H1 (cell line): Measurements from ENCODE around the gene B3GLCT. TPM values are rescaled to one million over a fixed set of nuclear protein-coding genes. Genes with fewer than 3 reads are reported as not detected.
A peak's percentile ranks its signal among the peaks of the same experiment; 100 is the strongest.

Source experiments
- CTCF ChIA-PET: fragments of 300-600 bp; sonication (Branson Sonifier 250); formaldehyde crosslinking; loops from one replicate; lab custom pipeline; 2021; ENCODE audit not compliant: partially characterized antibody; lab: Charles Lee
- POLR2A ChIA-PET: fragments of 300-600 bp; sonication (Branson Sonifier 250); formaldehyde crosslinking; loops from one replicate; lab custom pipeline; 2021; ENCODE audit warnings: inconsistent platforms; ENCODE audit not compliant: partially characterized antibody; lab: Charles Lee
- DNase-seq, 2 experiments: peaks; one replicate each; pipeline versions ENCODE4 v3.0.0 to v3.0.0-alpha.2; 2010 to 2022; ENCODE audit warnings: low spot score in 2 of 2, low read depth in 1 of 2, mixed read lengths in 1 of 2
- FAIRE-seq: peaks from 2 replicates; lab custom pipeline; 2011; peaks lifted over from hg19 to GRCh38; lab: Jason Lieb, UNC
- H2AFZ ChIP-seq: 2 replicates; pipeline ENCODE4 v1.8.1; 2012; ENCODE audit warnings: low read length, inconsistent platforms
- H2AK5ac ChIP-seq: 2 replicates; pipeline ENCODE4 v1.6.1; 2013; ENCODE audit warnings: low read depth, low read length
- H2BK120ac ChIP-seq: replicated peaks from 2 replicates; pipeline ENCODE3; 2013; ENCODE audit warnings: low read depth, low read length, inconsistent platforms
- H2BK12ac ChIP-seq: 2 replicates; pipeline ENCODE4 v1.6.1; 2013; ENCODE audit warnings: low read depth, low read length
- H2BK15ac ChIP-seq: 2 replicates; pipeline ENCODE4 v1.6.1; 2013; ENCODE audit warnings: low read length
- H2BK20ac ChIP-seq: 2 replicates; pipeline ENCODE4 v1.6.1; 2013; ENCODE audit warnings: low read length
- H2BK5ac ChIP-seq: 2 replicates; pipeline ENCODE4 v1.6.1; 2013; ENCODE audit warnings: low read depth, low read length
- H3K14ac ChIP-seq: 2 replicates; pipeline ENCODE4 v1.6.1; 2013; ENCODE audit warnings: inconsistent platforms; ENCODE audit not compliant: insufficient read length
- H3K18ac ChIP-seq: 2 replicates; pipeline ENCODE4 v1.6.1; 2013; ENCODE audit warnings: low read length; ENCODE audit errors: extremely low read depth
- H3K23ac ChIP-seq: 2 replicates; pipeline ENCODE4 v1.6.1; 2013; ENCODE audit warnings: inconsistent platforms; ENCODE audit not compliant: insufficient read length
- H3K23me2 ChIP-seq: 2 replicates; pipeline ENCODE4 v1.6.1; 2013; ENCODE audit warnings: low read depth, low read length
- H3K27ac ChIP-seq: 2 replicates; pipeline ENCODE4 v1.6.1; 2011; ENCODE audit warnings: low read depth, low read length, inconsistent platforms
- H3K27me3 ChIP-seq, 4 experiments: replicated peaks in 1 of 4; 1 replicate in 1 of 4; 2 replicates in 3 of 4; pipeline versions ENCODE4 v1.6.1 to v1.8.1; 2011 to 2013; ENCODE audit warnings: low read length in 3 of 4, mild to moderate bottlenecking in 3 of 4, inconsistent platforms in 2 of 4, mixed read lengths in 2 of 4, moderate library complexity in 1 of 4; ENCODE audit not compliant: control insufficient read depth in 3 of 4, insufficient read depth in 3 of 4; ENCODE audit errors: extremely low read depth in 1 of 4
- H3K36me3 ChIP-seq, 4 experiments: 2 replicates each; pipeline versions ENCODE4 v1.6.1 to v1.8.1; 2011 to 2013; ENCODE audit warnings: mild to moderate bottlenecking in 4 of 4, low read length in 3 of 4, moderate library complexity in 2 of 4, control low read depth in 1 of 4, inconsistent platforms in 1 of 4; ENCODE audit not compliant: insufficient read depth in 4 of 4, control insufficient read depth in 2 of 4
- H3K4ac ChIP-seq: replicated peaks from 2 replicates; pipeline ENCODE3; 2013; ENCODE audit warnings: low read length, low read depth, mixed read lengths, inconsistent platforms; ENCODE audit not compliant: insufficient read length
- H3K4me1 ChIP-seq, 4 experiments: replicated peaks in 1 of 4; 1 replicate in 1 of 4; 2 replicates in 3 of 4; pipeline versions ENCODE4 v1.6.1 to v1.8.1; 2011 to 2013; ENCODE audit warnings: low read length in 3 of 4, inconsistent platforms in 2 of 4, mixed read lengths in 1 of 4; ENCODE audit not compliant: insufficient read depth in 4 of 4, control insufficient read depth in 3 of 4
- H3K4me2 ChIP-seq, 2 experiments: 2 replicates each; pipeline versions ENCODE4 v1.6.1 to v1.8.1; 2011 to 2013; ENCODE audit warnings: low read depth in 2 of 2, low read length in 2 of 2, control low read depth in 1 of 2, inconsistent platforms in 1 of 2, mild to moderate bottlenecking in 1 of 2; ENCODE audit not compliant: insufficient read depth in 1 of 2
- H3K4me3 ChIP-seq, 4 experiments: fragments of 200-600, 300-600 bp in 1 of 4; sonication (generic), shearing (Covaris generic), sonication (Bioruptor Twin) in 1 of 4; 2 replicates each; pipeline versions ENCODE4 v1.5.1 to v1.8.1; 2011 to 2016; ENCODE audit warnings: low read length in 4 of 4, low read depth in 3 of 4, control low read depth in 2 of 4, inconsistent platforms in 2 of 4, mild to moderate bottlenecking in 2 of 4, mixed read lengths in 1 of 4, moderate library complexity in 1 of 4; ENCODE audit not compliant: insufficient read depth in 2 of 4; ENCODE audit errors: extremely low read depth in 1 of 4
- H3K56ac ChIP-seq: replicated peaks from 2 replicates; pipeline ENCODE3; 2013; ENCODE audit warnings: low read depth, mild to moderate bottlenecking, mixed read lengths, low read length, inconsistent platforms; ENCODE audit not compliant: insufficient read length
- H3K79me1 ChIP-seq: 2 replicates; pipeline ENCODE4 v1.6.1; 2013; ENCODE audit warnings: low read depth, low read length, control low read depth
- H3K79me2 ChIP-seq, 2 experiments: 2 replicates each; pipeline versions ENCODE4 v1.6.1 to v1.8.1; 2012 to 2013; ENCODE audit warnings: low read length in 2 of 2, mild to moderate bottlenecking in 2 of 2, inconsistent platforms in 1 of 2; ENCODE audit not compliant: insufficient read depth in 2 of 2, control insufficient read depth in 1 of 2
- H3K9ac ChIP-seq, 4 experiments: replicated peaks in 1 of 4; 1 replicate in 1 of 4; 2 replicates in 3 of 4; pipeline versions ENCODE4 v1.6.1 to v1.8.1; 2011 to 2013; ENCODE audit warnings: low read depth in 3 of 4, low read length in 3 of 4, control low read depth in 2 of 4, mild to moderate bottlenecking in 2 of 4, moderate library complexity in 2 of 4, inconsistent platforms in 1 of 4; ENCODE audit errors: extremely low read depth in 1 of 4
- H3K9me3 ChIP-seq, 2 experiments: 2 replicates each; pipeline versions ENCODE4 v1.6.1 to v1.8.1; 2012 to 2013; ENCODE audit warnings: mild to moderate bottlenecking in 2 of 2, moderate library complexity in 2 of 2, control low read depth in 1 of 2, inconsistent platforms in 1 of 2, low read depth in 1 of 2, low read length in 1 of 2, mixed read lengths in 1 of 2; ENCODE audit not compliant: insufficient read depth in 2 of 2
- H4K20me1 ChIP-seq, 2 experiments: replicated peaks in 1 of 2; 2 replicates each; pipeline versions ENCODE3 to v1.8.1; 2011 to 2013; ENCODE audit warnings: inconsistent platforms in 2 of 2, low read length in 2 of 2, mild to moderate bottlenecking in 1 of 2; ENCODE audit not compliant: insufficient read depth in 2 of 2, control insufficient read depth in 1 of 2
- H4K5ac ChIP-seq: 2 replicates; pipeline ENCODE4 v1.6.1; 2013; ENCODE audit warnings: low read length, low read depth, mixed read lengths, inconsistent platforms; ENCODE audit not compliant: insufficient read length
- H4K8ac ChIP-seq: 2 replicates; pipeline ENCODE4 v1.8.0; 2013; ENCODE audit warnings: mild to moderate bottlenecking, moderate library complexity, low read length, inconsistent platforms; ENCODE audit not compliant: insufficient read depth; ENCODE audit errors: extremely low read depth
- H4K91ac ChIP-seq: replicated peaks from 2 replicates; pipeline ENCODE3; 2013; ENCODE audit warnings: low read length, mixed read lengths, inconsistent platforms; ENCODE audit not compliant: insufficient read length
- KDM4A ChIP-seq: IDR thresholded peaks from one replicate; pipeline ENCODE4 v1.7.1; 2012; ENCODE audit warnings: low read depth, mild to moderate bottlenecking, moderate library complexity, low read length, inconsistent platforms; ENCODE audit not compliant: severe bottlenecking
- SRF ChIP-seq: IDR thresholded peaks from 2 replicates; pipeline ENCODE4 v1.6.1; 2011; ENCODE audit warnings: mild to moderate bottlenecking, low read depth, low read length, moderate library complexity
- WGBS, 2 experiments: shearing (Covaris generic) in 1 of 2; methylation state at CpG; one replicate each; pipeline versions ENCODE4 v1.1.6 to v1.1.7; 2013 to 2015; ENCODE audit warnings: low lambda C conversion rate in 2 of 2, mixed read lengths in 2 of 2, inconsistent platforms in 1 of 2, low coverage in 1 of 2, missing lambda C conversion rate in 1 of 2; ENCODE audit not compliant: insufficient replicate concordance in 2 of 2, insufficient coverage in 1 of 2, insufficient read length in 1 of 2; ENCODE audit errors: extremely low coverage in 1 of 2, missing lambda C conversion rate in 1 of 2; 5-methylcytosine and 5-hydroxymethylcytosine counted together
- polyA plus RNA-seq, 7 experiments: library from polyadenylated mRNA; depleted of rRNA in 3 of 7; stranded (reverse) in 5 of 7; unstranded in 2 of 7; fragments of >200 nt in 5 of 7; fragments of 200-250 nt in 2 of 7; gene quantifications; 1 replicate in 5 of 7; 2 replicates in 1 of 7; 4 replicates in 1 of 7; pipeline versions ENCODE4 v1.2.1 to v1.2.3, GENCODE V29; 2011 to 2013; ENCODE audit warnings: missing spikeins in 2 of 7, mixed read lengths in 2 of 7
- total RNA-seq: library from RNA; stranded (reverse); fragmentation: NEBNext Ultra II Directional; extraction: Animal tissue kit (Norgen Biotek cat#: 25700); gene quantifications from 2 replicates; pipeline ENCODE4 v1.2.1, GENCODE V29; 2021

The B3GLCT gene
- total and polyA plus RNA-seq, 2 of the 8 experiments (the other 6 are each of a cell fraction or from before 2014, with no cell fraction given): 1.5 to 4.1 TPM

- Histone ChIP-seq H3K14ac (no peak overlapping the region), H4K91ac (no peak overlapping the region), H3K23me2 (no peaks in the 10 kb centered on the region), H2BK12ac (no peak overlapping the region), H3K79me1 (no peaks in the 10 kb centered on the region), H3K56ac (no peak overlapping the region), H2BK15ac (no peak overlapping the region), H3K23ac (no peak overlapping the region), H2AK5ac (no peak overlapping the region), H3K27me3 (no peaks in the 10 kb centered on the region; a peak in 2 of 7 replicates), H2AFZ (no peak overlapping the region), H3K4ac (no peak overlapping the region), H4K8ac (peak overlapping the region; percentile 45; the same call in 1 of the 2 replicates), H2BK5ac (no peak overlapping the region), H3K9ac (peak overlapping the region in 2 of 4 experiments; percentile 45 to 84; a peak in 4 of 7 replicates), H4K5ac (no peak overlapping the region), H3K36me3 (no peaks in the 10 kb centered on the region), H3K27ac (no peak overlapping the region; the same call in 1 of the 2 replicates), H3K4me2 (peak overlapping the region; percentile 34 to 70), H2BK120ac (no peak overlapping the region), H3K4me1 (peaks cover 0 to 5% (median 0%) of the 10 kb centered on the region in 4 experiments; a peak in 2 of 7 replicates), H2BK20ac (0 out of 2 replicates have a peak overlapping the region, but pooled peaks have one; percentile 32), H3K9me3 (no peaks in the 10 kb centered on the region), H3K4me3 (peak overlapping the region; percentile 65 to 77 (median 76)), H3K18ac (no peak overlapping the region; the same call in none of the 2 replicates), H4K20me1 (no peaks in the 10 kb centered on the region), H3K79me2 (no peaks in the 10 kb centered on the region)
- 4% methylated on average over 13 of the region's 34 CpGs; no CpG with 5 or more reads in 1 of the 2 experiments for WGBS, 2 experiments
- TF ChIP-seq SRF: no peak
- TF ChIP-seq KDM4A: peak; percentile 80
- ChIA-PET POLR2A (interaction anchor here (0.6 to 1.1 kb wide), 2 partner anchors 9 to 40 kb away, joined by 3 read pairs; no protein-coding TSS in a partner anchor), CTCF (interaction anchor here (0.5 to 1.1 kb wide), 4 partner anchors 9 to 256 kb away, joined by 3 read pairs; no protein-coding TSS in a partner anchor)
- DNase-seq (peak in 1 of 2 experiments; percentile 59), FAIRE-seq (no peak)
Measured at GRCh38 chr13:31200637-31200971, 829 bp downstream of the B3GLCT start.
